ENCODE data around the gene PDE4D. TPM values are rescaled to one million over a fixed set of nuclear protein-coding genes. Genes with fewer than 3 reads are reported as not detected.

Gene PDE4D
- total and polyA plus RNA-seq, 9 donors, result 21.1 to 65.9 (median 33.0) TPM

- Histone ChIP-seq H3K36me3 (ENCODE audit: control insufficient read depth, insufficient read depth, low read length) (no peaks in the 10 kb centered on the region), H3K27me3 (ENCODE audit: control insufficient read depth, insufficient read depth, low read length) (no peaks in the 10 kb centered on the region), H3K4me1 (ENCODE audit: control insufficient read depth, insufficient read depth, low read length) (no peaks in the 10 kb centered on the region), H3K4me3 (ENCODE audit: low read length) (no peak overlapping the region), H3K9me3 (replicated peaks; ENCODE audit: control insufficient read depth, low read depth, low read length) (no peaks in the 10 kb centered on the region), H3K27ac (ENCODE audit: low read length) (no peak overlapping the region)
- WGBS (ENCODE audit: insufficient coverage), result 76% methylated on average over 1 of the region's 3 CpGs
- DNase-seq, result no peak
These were observed 443.5 kb downstream of the PDE4D start for GRCh38 chr5:59449905-59450644.

- Histone ChIP-seq H3K27ac (ENCODE audit: low read length) (no peak overlapping the region), H3K9me3 (replicated peaks; ENCODE audit: control insufficient read depth, low read depth, low read length) (no peaks in the 10 kb centered on the region), H3K4me3 (ENCODE audit: low read length) (no peak overlapping the region), H3K27me3 (ENCODE audit: control insufficient read depth, insufficient read depth, low read length) (no peaks in the 10 kb centered on the region), H3K4me1 (ENCODE audit: control insufficient read depth, insufficient read depth, low read length) (no peaks in the 10 kb centered on the region), H3K36me3 (ENCODE audit: control insufficient read depth, insufficient read depth, low read length) (no peaks in the 10 kb centered on the region)
- DNase-seq, result no peak
- no CpG with 5 or more reads among the region's 2 CpGs for WGBS (ENCODE audit: insufficient coverage)
These were observed 447.2 kb downstream of the PDE4D start for GRCh38 chr5:59446356-59446755.

GRCh38 chr5:59445741-59446140 is 447.8 kb downstream of the PDE4D start:
- Histone ChIP-seq H3K27ac (ENCODE audit: low read length) (no peak overlapping the region), H3K9me3 (replicated peaks; ENCODE audit: control insufficient read depth, low read depth, low read length) (no peaks in the 10 kb centered on the region), H3K27me3 (ENCODE audit: control insufficient read depth, insufficient read depth, low read length) (no peaks in the 10 kb centered on the region), H3K4me3 (ENCODE audit: low read length) (no peak overlapping the region), H3K4me1 (ENCODE audit: control insufficient read depth, insufficient read depth, low read length) (no peaks in the 10 kb centered on the region), H3K36me3 (ENCODE audit: control insufficient read depth, insufficient read depth, low read length) (no peaks in the 10 kb centered on the region)
- WGBS (ENCODE audit: insufficient coverage), result no CpG with 5 or more reads among the region's 1 CpG
- DNase-seq, result no peak

- Histone ChIP-seq H3K4me3 (ENCODE audit: low read length) (no peak overlapping the region), H3K4me1 (ENCODE audit: control insufficient read depth, insufficient read depth, low read length) (no peaks in the 10 kb centered on the region), H3K27me3 (ENCODE audit: control insufficient read depth, insufficient read depth, low read length) (no peaks in the 10 kb centered on the region), H3K27ac (ENCODE audit: low read length) (no peak overlapping the region), H3K36me3 (ENCODE audit: control insufficient read depth, insufficient read depth, low read length) (no peaks in the 10 kb centered on the region), H3K9me3 (replicated peaks; ENCODE audit: control insufficient read depth, low read depth, low read length) (no peaks in the 10 kb centered on the region)
- DNase-seq, result no peak
- 100% methylated on average over 2 of the region's 3 CpGs for WGBS (ENCODE audit: insufficient coverage)
These were observed 454.2 kb downstream of the PDE4D start for GRCh38 chr5:59439303-59439702.

- WGBS (ENCODE audit: insufficient coverage), result no CpG with 5 or more reads among the region's 2 CpGs
- no peak overlapping the region for H3K27ac ChIP-seq (ENCODE audit: low read length)
- H3K9me3 ChIP-seq (replicated peaks; ENCODE audit: control insufficient read depth, low read depth, low read length), result no peaks in the 10 kb centered on the region
- H3K27me3 ChIP-seq (ENCODE audit: control insufficient read depth, insufficient read depth, low read length), result no peaks in the 10 kb centered on the region
- no peaks in the 10 kb centered on the region for H3K36me3 ChIP-seq (ENCODE audit: control insufficient read depth, insufficient read depth, low read length)
- no peak overlapping the region for H3K4me3 ChIP-seq (ENCODE audit: low read length)
- DNase-seq, result peak; percentile 84
- H3K4me1 ChIP-seq (ENCODE audit: control insufficient read depth, insufficient read depth, low read length), result no peaks in the 10 kb centered on the region
These were observed 456.4 kb downstream of the PDE4D start for GRCh38 chr5:59437176-59437575.

GRCh38 chr5:59436364-59437148 is 457.0 kb downstream of the PDE4D start:
- H3K36me3 ChIP-seq (ENCODE audit: control insufficient read depth, insufficient read depth, low read length), result no peaks in the 10 kb centered on the region
- no CpG with 5 or more reads among the region's 5 CpGs for WGBS (ENCODE audit: insufficient coverage)
- no peaks in the 10 kb centered on the region for H3K9me3 ChIP-seq (replicated peaks; ENCODE audit: control insufficient read depth, low read depth, low read length)
- DNase-seq, result peak; percentile 28
- H3K4me1 ChIP-seq (ENCODE audit: control insufficient read depth, insufficient read depth, low read length), result no peaks in the 10 kb centered on the region
- no peaks in the 10 kb centered on the region for H3K27me3 ChIP-seq (ENCODE audit: control insufficient read depth, insufficient read depth, low read length)
- H3K4me3 ChIP-seq (ENCODE audit: low read length), result no peak overlapping the region
- no peak overlapping the region for H3K27ac ChIP-seq (ENCODE audit: low read length)

- Histone ChIP-seq H3K4me3 (ENCODE audit: low read length) (no peak overlapping the region), H3K27me3 (ENCODE audit: control insufficient read depth, insufficient read depth, low read length) (no peaks in the 10 kb centered on the region)
- WGBS (ENCODE audit: insufficient coverage), result no CpG with 5 or more reads among the region's 1 CpG
These were observed 460.4 kb downstream of the PDE4D start for GRCh38 chr5:59433174-59433573.

GRCh38 chr5:59430066-59430685 is 463.4 kb downstream of the PDE4D start:
- Histone ChIP-seq H3K4me1 (ENCODE audit: control insufficient read depth, insufficient read depth, low read length) (no peaks in the 10 kb centered on the region), H3K27me3 (ENCODE audit: control insufficient read depth, insufficient read depth, low read length) (no peaks in the 10 kb centered on the region), H3K9me3 (replicated peaks; ENCODE audit: control insufficient read depth, low read depth, low read length) (no peaks in the 10 kb centered on the region), H3K27ac (ENCODE audit: low read length) (no peak overlapping the region), H3K36me3 (ENCODE audit: control insufficient read depth, insufficient read depth, low read length) (no peaks in the 10 kb centered on the region), H3K4me3 (ENCODE audit: low read length) (no peak overlapping the region)
- WGBS (ENCODE audit: insufficient coverage), result no CpG with 5 or more reads among the region's 9 CpGs
- peak; percentile 56 for DNase-seq

More at GRCh38 chr5:59433174-59433573, 460.4 kb downstream of the PDE4D start:
- H3K27ac ChIP-seq (ENCODE audit: low read length), result no peak overlapping the region
- no peak for DNase-seq
- no peaks in the 10 kb centered on the region for H3K36me3 ChIP-seq (ENCODE audit: control insufficient read depth, insufficient read depth, low read length)
- H3K4me1 ChIP-seq (ENCODE audit: control insufficient read depth, insufficient read depth, low read length), result no peaks in the 10 kb centered on the region
- no peaks in the 10 kb centered on the region for H3K9me3 ChIP-seq (replicated peaks; ENCODE audit: control insufficient read depth, low read depth, low read length)

- H3K27me3 ChIP-seq (ENCODE audit: control insufficient read depth, insufficient read depth, low read length), result no peaks in the 10 kb centered on the region
- no peak for DNase-seq
- no CpG with 5 or more reads among the region's 2 CpGs for WGBS (ENCODE audit: insufficient coverage)
These were observed 465.1 kb downstream of the PDE4D start for GRCh38 chr5:59428391-59428790.

GRCh38 chr5:59424515-59424914 is 469.0 kb downstream of the PDE4D start:
- no peak for DNase-seq
- no peaks in the 10 kb centered on the region for H3K4me1 ChIP-seq (ENCODE audit: control insufficient read depth, insufficient read depth, low read length)
- no CpG with 5 or more reads among the region's 3 CpGs for WGBS (ENCODE audit: insufficient coverage)
- no peaks in the 10 kb centered on the region for H3K27me3 ChIP-seq (ENCODE audit: control insufficient read depth, insufficient read depth, low read length)
- H3K9me3 ChIP-seq (replicated peaks; ENCODE audit: control insufficient read depth, low read depth, low read length), result no peaks in the 10 kb centered on the region
- no peak overlapping the region for H3K27ac ChIP-seq (ENCODE audit: low read length)
- H3K4me3 ChIP-seq (ENCODE audit: low read length), result no peak overlapping the region
- no peaks in the 10 kb centered on the region for H3K36me3 ChIP-seq (ENCODE audit: control insufficient read depth, insufficient read depth, low read length)

More at GRCh38 chr5:59428391-59428790, 465.1 kb downstream of the PDE4D start:
- Histone ChIP-seq H3K4me1 (ENCODE audit: control insufficient read depth, insufficient read depth, low read length) (no peaks in the 10 kb centered on the region), H3K27ac (ENCODE audit: low read length) (no peak overlapping the region), H3K4me3 (ENCODE audit: low read length) (no peak overlapping the region), H3K9me3 (replicated peaks; ENCODE audit: control insufficient read depth, low read depth, low read length) (no peaks in the 10 kb centered on the region), H3K36me3 (ENCODE audit: control insufficient read depth, insufficient read depth, low read length) (no peaks in the 10 kb centered on the region)
